Calu3 (cell line): Measurements from ENCODE around the gene HES3. TPM values are rescaled to one million over a fixed set of nuclear protein-coding genes. Genes with fewer than 3 reads are reported as not detected.

Source experiments
- BruUV-seq: library from RNA; stranded (reverse); fragments of 400-500 nt; replicated peaks from 2 replicates; lab custom pipeline; 2021; lab: Mats Ljungman, UMichigan
- CTCF ChIA-PET: fragments of 300-600 bp; sonication (Branson Sonifier 250); formaldehyde crosslinking; loops from one replicate; lab custom pipeline; 2022; ENCODE audit warnings: antibody characterized with exemption; lab: Charles Lee
- DNase-seq: peaks from one replicate; pipeline ENCODE4 v3.0.0; 2022
- H3K27ac Mint-ChIP-seq: one replicate; pipeline ENCODE4 v1.8.0; 2022; ENCODE audit warnings: mixed read lengths; ENCODE audit not compliant: unreplicated experiment
- H3K27me3 Mint-ChIP-seq: one replicate; pipeline ENCODE4 v1.8.0; 2022; ENCODE audit warnings: mixed read lengths; ENCODE audit not compliant: unreplicated experiment
- H3K36me3 Mint-ChIP-seq: one replicate; pipeline ENCODE4 v1.8.0; 2022; ENCODE audit warnings: mild to moderate bottlenecking, moderate library complexity, mixed read lengths; ENCODE audit not compliant: insufficient read depth, unreplicated experiment
- H3K4me1 Mint-ChIP-seq: one replicate; pipeline ENCODE4 v1.8.0; 2022; ENCODE audit warnings: mild to moderate bottlenecking, low read depth, mixed read lengths; ENCODE audit not compliant: unreplicated experiment
- H3K4me3 Mint-ChIP-seq: one replicate; pipeline ENCODE4 v1.8.0; 2022; ENCODE audit warnings: mild to moderate bottlenecking, low read depth, moderate library complexity, mixed read lengths; ENCODE audit not compliant: unreplicated experiment
- H3K9me3 Mint-ChIP-seq: one replicate; pipeline ENCODE4 v1.8.0; 2022; ENCODE audit warnings: low read depth, mixed read lengths; ENCODE audit not compliant: unreplicated experiment
- intact Hi-C: fragments of 100-400 bp; cut with micrococcal nuclease; formaldehyde crosslinking; loops from one replicate; pipeline ENCODE4 v1.10.0; 2022; ENCODE audit not compliant: unreplicated experiment
- total RNA-seq: library from RNA; stranded (reverse); gene quantifications from 2 replicates; pipeline ENCODE4 v1.2.3, GENCODE V29; 2022
- TF ChIP-seq, protein P1 (sequence below): fragments of 200-600 bp; IDR thresholded peaks from one replicate; pipeline ENCODE4 v1.8.0; 2022; ENCODE audit warnings: antibody characterized with exemption; ENCODE audit not compliant: unreplicated experiment

HES3 gene
- total RNA-seq, 1 experiment from 2014 or later: not detected

DNA sequence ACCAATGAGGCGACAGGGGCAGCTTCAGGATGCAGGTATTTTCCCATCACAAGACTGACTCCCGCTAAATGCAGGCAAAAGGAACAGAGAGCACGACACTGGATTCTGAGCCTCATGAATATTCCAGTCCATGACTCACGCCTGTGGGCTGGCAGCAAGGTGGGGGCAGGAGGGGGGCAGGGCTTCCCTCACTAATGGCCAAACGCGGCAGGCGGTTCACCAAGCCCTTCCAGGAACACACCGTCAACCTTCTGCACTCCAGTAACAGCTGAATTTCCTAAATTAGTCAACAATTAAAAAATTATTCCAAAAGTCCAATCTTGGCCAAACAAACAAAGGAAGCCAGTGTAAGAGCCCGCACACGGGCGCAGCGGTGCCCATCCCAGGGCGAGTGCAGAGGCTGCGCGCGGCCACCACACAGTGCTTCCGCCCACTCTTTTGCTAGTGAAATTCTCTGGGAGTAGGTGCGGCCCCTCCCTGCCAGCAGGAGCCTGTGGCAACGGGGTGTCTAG lies 29.5 kb downstream of the HES3 start:
- H3K36me3 Mint-ChIP-seq: no peaks in the 10 kb centered on the region
- no peak overlapping the region for H3K27ac Mint-ChIP-seq
- peak; percentile 38 for DNase-seq
- no peaks in the 10 kb centered on the region for H3K27me3 Mint-ChIP-seq
- intact Hi-C loops: no loop called here
- H3K9me3 Mint-ChIP-seq: no peaks in the 10 kb centered on the region
- H3K4me3 Mint-ChIP-seq: no peak overlapping the region
- TF ChIP-seq, protein P1, sequence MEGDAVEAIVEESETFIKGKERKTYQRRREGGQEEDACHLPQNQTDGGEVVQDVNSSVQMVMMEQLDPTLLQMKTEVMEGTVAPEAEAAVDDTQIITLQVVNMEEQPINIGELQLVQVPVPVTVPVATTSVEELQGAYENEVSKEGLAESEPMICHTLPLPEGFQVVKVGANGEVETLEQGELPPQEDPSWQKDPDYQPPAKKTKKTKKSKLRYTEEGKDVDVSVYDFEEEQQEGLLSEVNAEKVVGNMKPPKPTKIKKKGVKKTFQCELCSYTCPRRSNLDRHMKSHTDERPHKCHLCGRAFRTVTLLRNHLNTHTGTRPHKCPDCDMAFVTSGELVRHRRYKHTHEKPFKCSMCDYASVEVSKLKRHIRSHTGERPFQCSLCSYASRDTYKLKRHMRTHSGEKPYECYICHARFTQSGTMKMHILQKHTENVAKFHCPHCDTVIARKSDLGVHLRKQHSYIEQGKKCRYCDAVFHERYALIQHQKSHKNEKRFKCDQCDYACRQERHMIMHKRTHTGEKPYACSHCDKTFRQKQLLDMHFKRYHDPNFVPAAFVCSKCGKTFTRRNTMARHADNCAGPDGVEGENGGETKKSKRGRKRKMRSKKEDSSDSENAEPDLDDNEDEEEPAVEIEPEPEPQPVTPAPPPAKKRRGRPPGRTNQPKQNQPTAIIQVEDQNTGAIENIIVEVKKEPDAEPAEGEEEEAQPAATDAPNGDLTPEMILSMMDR: no peak
- no TSS peak for BruUV-seq
- no peaks in the 10 kb centered on the region for H3K4me1 Mint-ChIP-seq
- CTCF ChIA-PET: no interaction called here

DNA sequence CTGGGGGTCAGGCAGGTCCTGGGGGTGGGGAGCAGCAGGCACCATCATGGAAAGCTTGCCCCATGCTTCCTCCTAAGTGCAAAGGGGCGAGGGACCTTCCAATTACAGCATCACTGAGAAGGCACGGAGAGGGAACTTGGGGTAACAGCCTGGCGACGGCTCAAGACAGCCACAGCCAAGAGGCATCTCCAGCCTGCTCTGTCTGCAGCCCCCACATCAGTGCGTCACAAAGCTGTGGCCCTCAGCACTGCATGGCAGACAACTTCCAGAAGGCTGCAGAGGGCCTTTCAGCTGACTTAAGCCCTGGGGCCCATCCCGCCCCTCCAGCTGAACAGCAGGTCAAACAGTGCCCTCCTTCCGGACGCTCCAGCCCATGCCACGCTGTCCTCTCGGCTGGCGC lies 30.1 kb downstream of the HES3 start:
- Mint-ChIP-seq H3K9me3 (no peaks in the 10 kb centered on the region), H3K27ac (no peak overlapping the region), H3K4me3 (no peak overlapping the region), H3K36me3 (no peaks in the 10 kb centered on the region), H3K4me1 (no peaks in the 10 kb centered on the region), H3K27me3 (no peaks in the 10 kb centered on the region)
- TF ChIP-seq, protein P1: no peak
- intact Hi-C loops: no loop called here
- CTCF ChIA-PET: no interaction called here
- BruUV-seq: no TSS peak
- no peak for DNase-seq

DNA sequence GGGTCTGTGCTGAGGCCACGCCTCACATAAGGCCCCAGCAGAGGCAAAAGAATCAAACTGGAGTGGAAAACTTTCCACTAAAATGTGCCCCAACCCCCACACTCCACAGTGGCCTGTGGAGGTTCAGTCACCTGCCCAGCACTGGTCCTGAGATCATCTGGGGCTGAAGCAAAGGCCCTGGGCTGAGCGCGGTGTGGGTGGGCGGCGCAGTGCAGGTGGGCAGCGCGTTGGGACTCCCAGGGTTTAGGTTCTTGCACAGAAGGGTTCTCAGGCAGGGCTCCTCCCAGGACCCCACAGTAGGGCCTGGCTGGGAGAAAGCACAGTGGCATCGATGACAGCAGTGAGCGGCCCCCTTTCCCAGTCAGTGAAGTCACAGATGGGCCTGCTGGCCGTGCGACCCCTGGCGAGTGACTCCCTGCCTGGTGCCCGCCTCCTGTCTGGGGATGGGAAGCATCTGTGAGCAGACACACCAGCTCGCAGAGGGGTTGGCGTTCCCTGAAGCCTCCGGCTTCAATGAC lies 30.7 kb downstream of the HES3 start:
- H3K27ac Mint-ChIP-seq: no peak overlapping the region
- TF ChIP-seq, protein P1: no peak
- no peaks in the 10 kb centered on the region for H3K9me3 Mint-ChIP-seq
- H3K4me3 Mint-ChIP-seq: no peak overlapping the region
- DNase-seq: no peak
- intact Hi-C loops: no loop called here
- BruUV-seq: no TSS peak
- H3K4me1 Mint-ChIP-seq: no peaks in the 10 kb centered on the region
- no peaks in the 10 kb centered on the region for H3K36me3 Mint-ChIP-seq
- H3K27me3 Mint-ChIP-seq: no peaks in the 10 kb centered on the region
- CTCF ChIA-PET: interaction anchor here (0.7 kb wide), 1 partner anchor 329 kb away, joined by 3 read pairs; no protein-coding TSS in a partner anchor

DNA sequence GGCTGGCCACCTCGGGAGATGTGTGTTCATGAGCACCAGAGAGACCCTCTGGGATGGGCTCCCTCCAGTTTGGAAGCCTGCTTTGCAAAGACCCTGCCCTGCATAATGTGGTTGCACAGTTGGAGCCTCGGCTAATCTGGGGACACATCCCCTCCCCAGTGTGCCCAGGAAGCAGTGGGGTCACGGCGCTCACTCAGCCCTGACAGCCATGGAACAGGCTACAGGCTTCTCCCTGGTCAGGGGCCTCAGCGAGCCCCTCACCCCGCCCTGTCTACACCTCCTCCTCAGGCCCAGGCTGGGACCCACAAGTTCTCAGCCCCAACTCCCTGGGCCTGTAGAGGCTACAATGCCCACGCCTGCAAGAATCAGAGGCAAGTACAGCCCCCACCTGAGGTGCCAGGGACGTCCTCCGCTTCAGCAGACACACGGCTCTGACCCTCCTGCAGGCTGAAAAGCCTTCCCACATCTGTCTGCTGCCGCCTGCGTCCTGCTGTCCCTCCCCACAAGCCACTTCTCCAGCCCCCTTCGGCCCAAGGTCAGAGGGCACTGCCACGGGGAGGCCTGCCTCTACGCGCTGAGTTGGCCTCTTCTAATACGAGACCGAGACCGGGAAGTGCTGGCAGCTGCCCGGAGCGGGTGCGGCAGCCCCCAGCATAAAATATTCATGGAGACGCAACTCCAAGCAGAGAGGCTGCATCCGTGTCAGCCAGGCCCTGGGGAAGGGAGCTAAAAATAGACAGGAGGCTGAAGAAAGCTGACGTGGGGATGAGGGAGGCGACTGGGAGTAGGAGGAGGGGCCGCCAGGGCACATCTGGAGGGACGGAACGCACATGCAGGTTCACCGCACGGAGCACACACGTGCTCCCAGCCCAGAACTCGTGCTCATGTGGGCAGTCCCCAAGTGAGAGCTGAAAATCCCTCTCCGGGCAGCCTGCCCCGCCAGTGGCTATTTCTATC lies 32.1 kb downstream of the HES3 start:
- Mint-ChIP-seq H3K27ac (no peak overlapping the region), H3K27me3 (no peaks in the 10 kb centered on the region)
- intact Hi-C loops: no loop called here

More for the DNA sequence above, 32.1 kb downstream of the HES3 start:
- CTCF ChIA-PET: interaction anchor here (0.7 kb wide), 1 partner anchor 327 kb away, joined by 3 read pairs; no protein-coding TSS in a partner anchor
- Mint-ChIP-seq H3K4me3 (no peak overlapping the region), H3K4me1 (no peaks in the 10 kb centered on the region), H3K9me3 (no peaks in the 10 kb centered on the region), H3K36me3 (no peaks in the 10 kb centered on the region)
- no TSS peak for BruUV-seq
- TF ChIP-seq, protein P1: no peak
- no peak for DNase-seq
